22Rv1 (cell line): ENCODE measurements around the gene SUCLG2.

Experiments used
- H3K27ac ChIP-seq: fragments of 450-650 bp; 2 replicates; pipeline ENCODE4 v1.5.1; 2017
- ZFX ChIP-seq: fragments of 450-650 bp; IDR thresholded peaks from 2 replicates; pipeline ENCODE4 v1.6.1; 2017; ENCODE audit warnings: antibody characterized with exemption, borderline replicate concordance
- TF ChIP-seq, protein P1 (sequence below): fragments of 450-650 bp; IDR thresholded peaks from 2 replicates; pipeline ENCODE4 v1.5.1; 2017; ENCODE audit warnings: mild to moderate bottlenecking

SUCLG2 gene

DNA sequence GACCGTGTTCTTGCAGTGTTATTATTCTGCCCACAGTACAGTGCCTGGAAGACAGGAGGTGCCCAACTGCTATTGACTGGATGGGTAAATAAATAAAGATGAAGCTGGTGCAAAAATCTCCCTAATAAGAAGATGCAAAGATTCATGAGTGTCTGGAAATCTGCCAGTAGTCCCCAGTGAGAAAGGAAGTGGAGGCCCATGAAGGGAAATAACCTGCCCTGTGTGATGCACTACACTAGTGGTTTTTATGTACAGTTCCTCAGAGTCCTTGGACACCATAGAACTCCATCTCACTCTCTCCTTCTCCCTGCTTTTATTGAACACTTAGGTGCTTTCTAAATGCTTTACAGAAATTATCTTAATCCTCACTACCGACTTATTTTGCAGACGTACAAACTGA is 8.3 kb upstream of the SUCLG2 start:
- TF ChIP-seq, protein P1, sequence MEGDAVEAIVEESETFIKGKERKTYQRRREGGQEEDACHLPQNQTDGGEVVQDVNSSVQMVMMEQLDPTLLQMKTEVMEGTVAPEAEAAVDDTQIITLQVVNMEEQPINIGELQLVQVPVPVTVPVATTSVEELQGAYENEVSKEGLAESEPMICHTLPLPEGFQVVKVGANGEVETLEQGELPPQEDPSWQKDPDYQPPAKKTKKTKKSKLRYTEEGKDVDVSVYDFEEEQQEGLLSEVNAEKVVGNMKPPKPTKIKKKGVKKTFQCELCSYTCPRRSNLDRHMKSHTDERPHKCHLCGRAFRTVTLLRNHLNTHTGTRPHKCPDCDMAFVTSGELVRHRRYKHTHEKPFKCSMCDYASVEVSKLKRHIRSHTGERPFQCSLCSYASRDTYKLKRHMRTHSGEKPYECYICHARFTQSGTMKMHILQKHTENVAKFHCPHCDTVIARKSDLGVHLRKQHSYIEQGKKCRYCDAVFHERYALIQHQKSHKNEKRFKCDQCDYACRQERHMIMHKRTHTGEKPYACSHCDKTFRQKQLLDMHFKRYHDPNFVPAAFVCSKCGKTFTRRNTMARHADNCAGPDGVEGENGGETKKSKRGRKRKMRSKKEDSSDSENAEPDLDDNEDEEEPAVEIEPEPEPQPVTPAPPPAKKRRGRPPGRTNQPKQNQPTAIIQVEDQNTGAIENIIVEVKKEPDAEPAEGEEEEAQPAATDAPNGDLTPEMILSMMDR: no peak
- TF ChIP-seq ZFX: no peak
- no peak overlapping the region for H3K27ac ChIP-seq

DNA sequence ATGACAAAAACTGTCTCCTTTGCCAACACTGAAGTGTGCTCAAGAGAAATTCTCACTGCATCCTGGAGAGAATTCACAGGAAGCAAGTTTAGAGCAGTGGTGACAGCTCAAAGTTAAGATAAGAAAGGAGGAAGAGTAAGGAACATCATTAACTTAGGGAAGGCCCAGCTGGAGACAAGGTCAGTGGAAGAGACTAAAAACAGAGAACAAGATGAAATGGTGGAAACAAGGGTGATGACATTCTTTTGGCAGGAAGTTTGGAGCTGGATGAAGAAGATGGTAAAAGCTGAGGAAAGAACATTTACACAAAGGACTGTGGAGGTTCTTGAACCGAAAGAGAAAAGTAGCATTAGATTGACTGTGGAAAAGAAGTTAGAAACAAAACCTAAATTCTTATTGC is 6.7 kb upstream of the SUCLG2 start:
- TF ChIP-seq, protein P1: no peak
- TF ChIP-seq ZFX: no peak
- no peak overlapping the region for H3K27ac ChIP-seq

DNA sequence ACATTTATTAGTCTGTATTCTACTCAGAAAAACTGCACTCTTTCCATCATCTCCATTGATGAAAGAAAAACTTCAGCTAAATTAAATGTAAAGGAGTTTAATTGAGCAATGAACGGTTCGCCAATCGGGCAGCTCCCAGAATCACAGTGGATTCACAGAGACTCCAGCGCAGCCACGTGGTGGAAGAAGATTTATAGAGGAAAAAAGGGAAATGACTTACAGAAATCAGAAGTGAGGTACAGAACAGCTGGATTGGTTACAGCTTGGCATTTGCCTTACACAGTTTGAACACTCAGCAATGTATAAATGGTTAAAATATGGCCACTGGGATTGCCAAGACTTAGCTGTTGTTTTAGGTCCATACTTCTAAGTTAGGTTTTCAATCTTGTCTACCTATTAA is 2.8 kb upstream of the SUCLG2 start:
- no peak for TF ChIP-seq ZFX
- TF ChIP-seq, protein P1: no peak
- no peak overlapping the region for H3K27ac ChIP-seq

DNA sequence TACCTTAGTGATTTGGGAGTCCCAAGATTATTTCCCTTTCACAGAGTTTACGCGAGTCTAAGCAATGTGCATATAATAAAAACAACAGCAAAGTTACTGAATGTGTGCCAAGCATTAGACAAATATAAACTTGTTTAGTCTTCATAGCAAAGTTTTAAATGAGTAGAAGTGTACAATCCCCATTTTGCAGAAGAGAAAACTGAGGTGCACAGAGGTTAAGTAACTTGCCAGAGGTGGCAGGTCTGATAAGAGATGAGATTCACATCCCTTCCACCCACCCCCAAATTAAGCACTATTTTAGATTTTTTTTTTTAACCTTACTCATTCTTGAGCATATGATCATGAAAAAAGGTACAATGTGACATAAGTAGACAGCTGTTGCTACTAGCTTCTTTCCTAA is 2.2 kb upstream of the SUCLG2 start:
- no peak for TF ChIP-seq ZFX
- TF ChIP-seq, protein P1: no peak
- no peak overlapping the region for H3K27ac ChIP-seq

DNA sequence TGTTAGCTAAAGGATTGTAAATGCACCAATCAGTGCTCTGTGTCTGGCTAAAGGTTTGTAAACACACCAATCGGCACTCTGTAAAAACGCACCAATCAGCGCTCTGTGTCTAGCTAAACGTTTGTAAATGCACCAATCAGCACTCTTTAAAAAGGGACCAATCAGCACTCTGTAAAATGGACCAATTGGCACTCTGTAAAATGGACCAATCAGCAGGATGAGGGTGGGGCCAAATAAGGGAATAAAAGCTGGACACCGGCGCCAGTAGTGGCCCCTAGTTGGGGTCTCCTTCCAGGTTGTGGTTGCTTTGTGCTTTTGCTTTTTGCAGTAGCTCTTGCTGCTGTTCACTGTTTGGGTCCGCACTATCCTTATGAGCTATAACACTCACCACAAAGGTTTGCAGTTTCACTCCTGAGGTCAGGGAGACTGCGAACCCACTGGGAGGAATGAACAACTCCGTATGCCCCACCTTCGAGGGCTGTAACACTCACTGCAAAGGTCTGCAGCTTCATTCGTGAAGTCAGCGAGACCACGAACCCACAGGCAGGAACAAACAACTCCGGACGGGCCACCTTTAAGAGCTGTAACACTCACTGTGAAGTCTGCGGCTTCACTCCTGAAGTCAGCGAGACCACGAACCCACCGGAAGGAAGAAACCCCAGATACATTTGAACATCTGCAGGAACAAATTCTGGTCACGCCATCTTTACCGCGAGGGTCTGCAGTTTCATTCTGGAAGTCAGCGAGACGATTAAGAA is 1.1 kb upstream of the SUCLG2 start:
- TF ChIP-seq, protein P1: no peak
- TF ChIP-seq ZFX: no peak
- H3K27ac ChIP-seq: no peak overlapping the region; the same call in 1 of the 2 replicates

DNA sequence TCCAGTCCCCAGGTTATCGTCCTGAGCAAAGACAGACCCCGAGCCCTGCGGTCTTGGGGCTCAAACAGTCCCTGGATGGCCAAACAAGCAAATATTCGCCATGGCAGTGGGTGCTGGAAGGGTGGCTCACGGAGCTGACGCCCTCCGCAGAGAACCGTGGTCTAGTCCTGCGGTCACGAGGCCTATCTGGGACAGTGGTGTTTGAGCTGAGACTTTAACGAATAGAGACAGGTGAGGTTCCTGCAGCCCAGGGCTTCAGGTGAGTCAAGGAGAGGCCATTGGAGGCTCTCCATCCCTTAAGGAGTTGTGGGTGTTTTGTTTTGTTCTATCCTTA is 399 bp upstream of the SUCLG2 start:
- peak overlapping the region; percentile 77 for H3K27ac ChIP-seq
- TF ChIP-seq, protein P1: no peak
- TF ChIP-seq ZFX: no peak

DNA sequence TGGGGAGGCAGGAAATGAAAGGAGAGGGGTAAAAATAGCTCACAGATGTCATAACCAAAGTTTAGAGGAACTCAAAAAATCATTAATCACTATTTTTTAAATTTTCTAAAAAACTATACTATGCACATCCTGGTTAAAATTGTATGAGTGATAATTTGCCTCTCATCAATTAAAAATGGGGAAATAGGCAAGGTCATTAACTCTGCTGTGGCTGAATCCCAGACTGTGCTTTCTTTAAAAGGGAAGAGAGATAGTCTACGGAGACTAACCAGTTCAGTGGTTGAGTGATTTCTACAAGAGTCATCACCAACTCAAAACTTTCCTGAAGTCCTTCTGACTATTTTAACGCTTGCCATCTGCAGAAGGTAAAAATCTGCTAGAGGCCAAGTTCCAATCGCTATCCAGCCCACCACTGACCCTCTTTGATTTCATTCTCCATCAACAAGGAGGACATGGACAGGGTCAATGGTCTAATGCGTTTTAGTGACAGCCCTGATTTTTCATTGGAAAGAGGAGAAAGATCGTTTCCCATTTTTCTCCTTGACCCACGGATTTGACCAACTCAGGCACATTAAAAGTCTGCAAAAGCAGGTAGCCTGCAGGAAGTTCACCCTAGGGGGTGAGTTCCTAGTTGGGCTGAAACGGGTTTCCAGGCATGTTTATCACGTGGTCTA is 850 bp downstream of the SUCLG2 start:
- peak overlapping the region; percentile 77 for H3K27ac ChIP-seq
- TF ChIP-seq, protein P1: no peak
- TF ChIP-seq ZFX: no peak
